Activated T-cell treated with anti-CD3 and anti-CD28 coated beads for 24 hours (primary cell): ENCODE measurements around the gene NAT9.

Experiments used
- DNase-seq: peaks from one replicate; pipeline ENCODE4 v3.0.0-alpha.2; 2020; ENCODE audit warnings: low read depth

Gene NAT9

DNA sequence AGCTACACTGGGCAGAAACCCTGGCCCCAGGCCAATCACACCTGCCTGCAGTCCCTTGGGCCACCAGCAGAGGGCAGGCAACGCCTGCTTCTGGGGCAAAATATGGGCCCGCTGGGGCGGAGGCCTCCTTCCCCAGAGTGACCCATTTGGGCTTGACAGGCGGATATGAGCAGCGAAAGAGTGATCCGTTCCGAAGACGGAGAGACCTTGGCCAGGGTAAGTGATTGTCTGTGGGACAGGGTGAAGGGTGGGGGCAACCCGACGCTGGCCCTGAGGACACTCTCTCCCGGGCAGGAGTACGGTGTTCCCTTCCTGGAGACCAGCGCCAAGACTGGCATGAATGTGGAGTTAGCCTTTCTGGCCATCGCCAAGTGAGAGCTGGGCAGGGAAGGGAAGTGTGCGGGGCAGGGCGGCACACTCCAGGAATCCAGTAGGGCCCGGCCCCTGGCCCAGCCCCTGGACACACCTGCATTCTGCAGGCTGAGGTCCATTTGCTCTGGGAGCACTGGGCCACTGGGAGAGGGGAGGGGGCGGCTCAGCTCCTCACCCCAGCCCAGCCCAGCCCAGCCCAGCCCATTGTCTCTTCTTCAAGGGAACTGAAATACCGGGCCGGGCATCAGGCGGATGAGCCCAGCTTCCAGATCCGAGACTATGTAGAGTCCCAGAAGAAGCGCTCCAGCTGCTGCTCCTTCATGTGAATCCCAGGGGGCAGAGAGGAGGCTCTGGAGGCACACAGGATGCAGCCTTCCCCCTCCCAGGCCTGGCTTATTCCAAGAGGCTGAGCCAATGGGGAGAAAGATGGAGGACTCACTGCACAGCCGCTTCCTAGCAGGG lies 31.2 kb downstream of the NAT9 start:
- DNase-seq, result peak; percentile 81

DNA sequence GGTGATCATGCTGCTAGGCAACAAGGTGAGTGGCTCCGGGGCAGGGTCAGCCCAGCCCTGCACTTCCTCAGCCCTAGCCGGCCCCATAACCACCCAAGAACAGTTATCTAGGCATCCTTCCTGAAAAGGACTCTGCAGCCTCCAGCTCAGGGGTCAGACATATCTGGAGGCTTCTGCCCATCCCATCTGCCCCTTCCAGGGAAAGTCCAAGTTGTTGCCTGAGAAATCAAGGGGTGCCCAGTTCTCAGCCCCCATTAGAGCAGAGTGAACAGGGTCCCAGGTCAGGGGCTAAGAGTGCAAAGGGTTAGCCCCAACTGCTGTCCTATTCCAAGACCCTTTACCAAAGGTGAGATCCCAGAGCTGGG lies 31.8 kb downstream of the NAT9 start:
- DNase-seq, result no peak

DNA sequence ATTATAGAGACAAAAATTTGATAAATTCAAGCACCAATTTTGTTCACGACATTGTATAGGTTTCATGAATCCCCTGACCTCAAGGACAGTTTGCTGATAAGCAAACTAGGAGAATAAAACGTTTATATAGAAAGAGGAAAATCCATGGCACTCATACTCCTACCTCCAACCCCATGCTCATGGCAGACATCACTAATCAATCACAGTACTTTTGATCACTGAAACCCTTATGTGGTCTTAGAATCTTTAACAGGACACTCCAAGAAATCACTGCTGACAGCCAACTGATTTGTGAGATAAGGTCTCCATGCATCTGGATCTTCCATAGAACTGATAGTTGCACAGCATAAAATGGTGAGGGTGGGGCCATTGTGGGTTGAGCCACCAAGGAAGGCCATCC lies 32.4 kb downstream of the NAT9 start:
- no peak for DNase-seq

DNA sequence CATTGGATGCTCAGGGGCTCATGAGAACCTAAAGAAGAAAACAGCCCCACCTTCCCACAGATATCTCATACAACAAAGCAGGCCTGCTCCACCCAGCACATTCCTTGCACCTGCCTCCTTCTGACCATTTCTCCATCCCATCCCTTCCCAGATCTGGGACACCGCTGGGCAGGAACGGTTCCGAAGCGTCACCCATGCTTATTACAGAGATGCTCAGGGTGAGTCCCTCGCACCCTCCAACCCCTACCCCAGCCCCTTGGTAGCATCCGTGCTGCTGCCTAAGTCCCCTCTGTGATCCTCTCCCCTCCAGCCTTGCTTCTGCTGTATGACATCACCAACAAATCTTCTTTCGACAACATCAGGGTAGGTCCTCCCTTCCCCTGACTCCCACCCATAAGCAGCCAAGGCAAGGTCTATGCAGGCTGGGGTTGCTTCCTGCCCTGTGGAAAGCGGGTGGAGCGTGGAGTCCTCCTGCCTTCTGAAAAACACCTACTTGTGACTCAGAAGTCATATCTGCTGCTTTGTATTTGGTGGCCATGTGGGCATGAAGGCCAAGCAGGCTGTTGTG lies 33.1 kb downstream of the NAT9 start:
- no peak for DNase-seq

DNA sequence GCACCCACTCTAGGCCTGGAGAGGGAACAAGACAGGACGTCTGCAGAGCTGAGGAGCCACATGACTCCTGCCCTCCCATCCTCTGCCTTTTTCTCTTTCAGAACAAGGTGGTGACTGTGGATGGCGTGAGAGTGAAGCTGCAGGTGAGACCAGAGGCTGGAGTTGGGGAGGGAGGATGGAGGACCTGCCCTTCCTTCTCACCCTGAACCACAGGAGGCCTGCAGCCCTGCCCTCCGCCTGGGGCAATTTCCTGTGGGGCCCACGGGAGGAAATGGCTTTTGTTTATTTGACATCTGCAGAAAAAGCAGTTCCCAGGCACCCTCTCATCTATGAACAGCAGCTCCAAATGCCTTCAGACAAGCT lies 34.0 kb downstream of the NAT9 start:
- DNase-seq, result no peak

DNA sequence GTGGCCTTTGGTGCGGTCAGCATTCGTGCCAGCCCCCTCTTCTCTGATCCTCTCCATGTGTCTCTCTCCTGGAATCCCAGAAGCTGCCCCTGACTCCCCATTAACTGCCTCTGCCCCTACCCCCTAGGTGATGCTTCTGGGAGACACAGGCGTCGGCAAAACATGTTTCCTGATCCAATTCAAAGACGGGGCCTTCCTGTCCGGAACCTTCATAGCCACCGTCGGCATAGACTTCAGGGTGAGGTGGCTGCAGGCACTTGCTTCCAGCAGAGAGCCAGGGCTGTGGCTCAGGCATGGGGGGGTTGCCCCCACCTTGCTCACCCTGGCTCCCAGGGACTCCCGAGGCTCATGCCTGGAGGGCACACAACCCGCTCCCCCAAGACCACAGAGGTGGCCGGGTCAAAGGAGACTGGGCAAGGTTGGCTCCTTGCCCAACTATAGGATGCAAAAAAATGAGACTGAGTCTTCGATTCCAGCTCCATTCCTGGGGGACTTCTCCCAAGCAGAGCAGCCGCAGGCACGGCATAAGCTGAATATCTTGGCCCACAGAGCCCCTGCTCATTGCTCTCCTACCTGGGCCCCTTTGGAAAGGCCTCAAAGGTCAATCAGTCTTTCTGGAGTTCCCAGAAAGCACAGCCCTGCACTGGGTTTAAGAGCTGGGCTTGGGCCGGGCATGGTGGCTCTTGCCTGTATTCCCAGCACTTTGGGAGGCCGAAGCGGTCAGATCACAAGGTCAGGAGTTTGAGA lies 35.3 kb downstream of the NAT9 start:
- no peak for DNase-seq

DNA sequence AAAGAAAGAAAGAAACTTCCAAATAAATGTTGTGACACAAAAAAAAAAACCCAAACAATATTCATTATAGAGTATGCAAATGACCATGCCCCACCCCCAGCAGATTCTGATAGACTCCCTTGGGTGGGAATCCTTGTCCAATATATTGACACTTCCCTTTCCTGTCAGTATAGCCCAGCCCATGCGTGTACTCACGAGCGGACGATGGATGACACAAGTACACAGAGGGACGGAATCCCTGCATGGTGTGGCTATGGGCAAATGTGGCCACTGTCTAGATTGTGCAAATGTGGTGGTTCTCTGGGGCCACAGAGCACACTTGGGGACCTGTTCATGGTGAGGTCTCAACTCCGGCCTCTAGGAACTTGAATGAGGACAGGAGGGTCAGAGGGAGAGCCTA lies 36.0 kb downstream of the NAT9 start:
- DNase-seq, result no peak

DNA sequence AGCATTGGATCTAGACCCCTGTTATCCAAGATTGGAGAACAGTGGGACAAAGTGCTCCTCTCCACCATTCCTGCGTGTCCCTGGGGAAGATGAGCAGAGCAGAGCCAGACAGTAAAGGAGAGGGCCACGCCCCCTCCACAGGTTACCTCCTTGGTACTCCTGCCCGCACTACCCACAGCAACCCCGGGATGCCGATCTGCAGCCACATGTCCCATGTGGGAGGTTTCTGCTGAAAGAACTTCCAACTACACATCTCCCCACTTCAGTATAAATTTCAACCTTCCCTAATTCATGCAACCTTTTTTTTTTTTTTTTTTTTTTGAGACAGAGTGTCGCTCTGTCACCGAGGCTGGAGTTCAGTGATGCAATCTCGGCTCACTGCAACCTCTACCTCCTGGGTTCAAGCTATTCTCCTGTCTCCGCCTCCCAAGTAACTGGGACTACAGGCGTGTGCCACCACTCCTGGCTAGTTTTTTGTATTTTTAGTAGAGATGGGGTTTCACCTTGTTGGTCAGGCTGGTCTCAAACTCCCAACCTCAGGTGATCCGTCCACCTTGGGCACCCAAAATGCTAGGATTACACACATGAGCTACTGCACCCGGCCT lies 36.8 kb downstream of the NAT9 start:
- DNase-seq, result no peak

DNA sequence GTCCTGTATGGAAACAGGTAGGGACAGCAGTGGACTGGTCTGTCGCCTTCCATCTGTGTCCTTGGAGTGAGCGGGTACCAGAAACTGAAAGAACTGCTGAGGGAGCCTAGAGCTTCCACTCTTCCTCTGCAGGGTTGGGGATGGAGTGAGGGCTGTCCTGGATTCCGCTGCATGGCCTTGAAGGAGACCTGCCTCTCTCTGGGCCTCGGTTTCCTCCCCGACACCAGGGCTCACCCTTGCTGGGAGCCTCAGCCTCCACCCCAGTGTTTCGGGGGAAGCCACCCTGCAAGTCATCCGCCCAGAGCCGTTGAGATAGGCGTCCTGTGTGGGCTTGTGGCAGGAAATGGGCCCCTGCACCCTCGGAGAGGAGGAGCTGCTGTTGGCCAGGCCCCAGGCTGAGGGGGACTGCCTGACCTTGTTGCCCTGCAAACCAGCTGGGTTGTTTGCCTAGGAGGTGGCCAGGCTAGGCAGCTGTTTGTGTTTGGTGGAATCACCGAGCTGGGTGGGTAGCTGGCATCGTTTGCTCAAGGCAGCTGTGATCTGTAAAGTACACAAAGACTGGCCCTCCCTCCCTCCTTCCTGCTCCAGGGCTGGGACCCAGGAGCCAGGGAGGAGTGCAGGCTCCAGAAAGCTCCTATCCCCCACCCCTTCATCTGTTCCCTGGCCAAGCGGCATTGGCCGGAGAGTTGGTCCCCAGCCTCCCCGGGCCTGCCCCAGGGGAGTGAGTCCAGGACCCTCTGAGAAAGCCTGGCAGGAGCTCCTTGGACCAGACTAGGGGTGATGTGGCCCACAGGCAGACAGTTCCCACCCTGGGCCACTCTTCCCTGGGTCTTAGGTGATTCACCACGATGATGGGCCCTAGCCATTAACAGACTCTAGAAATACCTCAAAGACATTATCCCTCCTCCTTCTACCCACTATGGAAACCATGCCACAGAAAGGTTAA lies 37.8 kb downstream of the NAT9 start:
- DNase-seq, result peak; percentile 60

DNA sequence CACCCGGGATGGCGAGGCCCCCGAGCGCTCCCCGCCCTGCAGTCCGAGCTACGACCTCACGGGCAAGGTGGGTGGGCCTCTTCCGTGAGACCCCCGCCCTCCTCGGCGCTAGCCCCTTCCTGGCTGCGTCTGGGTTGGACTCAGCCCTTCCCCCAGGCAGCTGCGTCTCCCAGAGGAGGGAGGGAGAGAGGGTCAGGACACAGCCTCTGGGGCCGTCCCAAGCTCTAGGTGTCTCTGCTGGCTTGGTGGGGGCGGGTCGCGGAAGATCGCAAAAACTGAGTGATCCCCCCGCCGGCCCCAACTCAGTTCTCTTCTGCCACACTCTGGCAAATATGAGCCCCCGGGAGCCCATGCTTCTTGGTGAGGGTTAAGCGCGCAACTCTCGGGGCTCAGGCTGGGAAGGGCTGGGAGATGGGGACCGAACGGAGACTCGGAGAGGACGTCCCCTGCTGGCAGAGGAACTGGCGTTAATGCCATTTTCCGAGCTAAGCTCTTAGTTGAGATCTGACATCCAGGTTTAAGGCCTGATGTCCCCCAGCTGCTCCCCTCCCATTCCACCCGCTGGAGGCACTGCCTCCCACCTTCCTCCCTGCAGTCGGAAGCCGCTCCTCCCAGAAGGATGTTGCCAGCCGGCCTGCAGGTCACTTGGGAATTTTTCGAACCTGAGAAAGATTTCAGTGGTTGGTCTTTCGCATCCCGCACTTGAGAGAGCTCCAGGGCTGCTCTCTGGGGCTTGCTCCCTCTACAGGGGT lies 38.7 kb downstream of the NAT9 start:
- no peak for DNase-seq

DNA sequence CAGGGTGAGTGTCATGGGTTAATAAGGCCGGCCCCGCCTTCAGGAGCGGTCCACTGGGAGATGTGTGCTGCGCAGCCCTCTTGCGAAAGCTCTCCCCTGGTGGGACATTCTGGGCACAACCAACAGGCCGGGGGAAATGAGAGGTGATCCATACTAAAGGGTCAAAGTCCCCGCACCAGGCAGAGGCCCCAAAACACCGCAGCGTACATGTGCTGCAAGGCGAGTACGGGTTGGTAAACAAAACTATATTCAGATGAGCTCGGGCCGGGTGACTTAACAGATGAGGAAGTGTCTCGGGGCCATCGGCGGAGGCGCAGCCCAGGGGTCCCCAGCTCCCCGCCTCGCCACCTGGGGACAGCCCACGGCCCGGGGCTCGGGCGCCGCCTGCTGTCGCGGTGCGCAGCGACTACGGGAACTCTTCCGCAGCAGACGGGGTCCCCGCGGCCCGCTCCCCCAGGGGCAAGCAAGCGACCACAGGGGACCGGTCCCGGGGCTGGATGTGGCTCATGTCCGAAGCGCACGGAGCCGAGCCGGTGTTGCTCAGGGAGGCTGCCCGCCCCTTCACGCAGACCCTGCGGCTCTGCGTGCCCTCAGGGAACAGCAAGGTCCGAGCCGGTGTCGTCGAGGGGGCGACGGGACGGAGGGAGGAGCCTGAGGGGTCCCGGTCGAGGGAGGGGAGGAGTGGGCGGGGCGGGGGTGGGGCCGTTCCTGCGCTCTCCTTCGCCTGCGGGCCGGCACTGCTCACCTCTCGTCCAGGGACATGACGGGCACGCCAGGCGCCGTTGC lies 39.4 kb downstream of the NAT9 start, which contains the start of gene RAB37:
Gene RAB37 (plus strand): TSS at position 744 of the 786 bp plus-strand sequence. CDS start 17 bp downstream, at position 761.
- no peak for DNase-seq

DNA sequence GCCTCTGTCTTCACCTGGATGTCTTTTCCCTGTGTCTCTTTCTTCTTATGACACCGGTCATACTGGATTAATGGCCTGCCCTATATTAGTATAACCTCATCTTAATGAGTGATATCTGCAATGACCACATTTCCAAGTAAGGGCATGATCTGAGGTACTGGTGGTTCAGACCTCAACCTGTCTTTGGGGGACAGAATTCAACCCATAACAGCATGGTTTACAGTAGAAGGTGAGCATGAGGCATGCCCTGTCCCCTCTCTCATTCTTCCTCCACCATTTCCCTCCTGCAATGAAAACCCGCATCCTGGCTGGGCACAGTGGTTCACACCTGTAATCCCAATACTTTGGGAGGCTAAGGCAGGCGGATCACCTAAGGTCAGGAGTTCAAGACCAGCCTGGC lies 41.9 kb downstream of the NAT9 start:
- DNase-seq, result no peak

DNA sequence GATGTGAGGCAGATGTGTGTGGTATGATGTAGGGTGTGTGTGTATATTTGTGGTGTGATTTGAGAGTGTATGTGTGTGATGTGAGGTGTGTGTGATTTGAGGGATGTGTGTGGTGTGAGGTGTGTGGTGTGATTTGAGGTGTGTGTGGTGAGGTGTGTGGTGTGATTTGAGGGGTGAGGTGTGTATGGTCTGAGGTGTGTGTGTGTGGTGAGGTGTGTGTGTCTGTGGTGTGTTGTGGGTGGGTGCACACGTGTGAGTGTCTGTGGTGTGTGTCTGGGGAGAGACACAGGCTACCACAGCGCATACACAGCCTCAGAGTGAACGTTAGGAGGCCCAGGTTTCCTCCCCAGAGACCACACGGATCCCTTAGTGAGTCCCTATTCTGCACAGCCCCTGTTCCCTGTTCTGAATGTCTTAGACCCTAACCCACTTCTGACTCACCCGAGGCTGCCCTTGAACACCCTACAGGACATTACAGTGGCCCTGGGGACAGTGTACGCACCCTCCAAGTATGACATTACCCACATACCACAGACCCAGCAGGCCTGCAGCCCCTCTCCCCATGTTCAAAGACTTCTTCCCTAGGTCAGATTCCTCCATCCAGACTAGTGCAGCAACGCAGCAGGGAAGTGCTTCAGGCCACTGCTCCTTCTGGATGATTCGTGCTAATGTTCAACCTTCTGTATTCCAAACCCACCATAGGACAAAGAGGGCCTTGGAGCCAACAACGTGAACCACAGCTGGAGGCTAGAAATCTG lies 42.6 kb downstream of the NAT9 start:
- DNase-seq, result no peak

DNA sequence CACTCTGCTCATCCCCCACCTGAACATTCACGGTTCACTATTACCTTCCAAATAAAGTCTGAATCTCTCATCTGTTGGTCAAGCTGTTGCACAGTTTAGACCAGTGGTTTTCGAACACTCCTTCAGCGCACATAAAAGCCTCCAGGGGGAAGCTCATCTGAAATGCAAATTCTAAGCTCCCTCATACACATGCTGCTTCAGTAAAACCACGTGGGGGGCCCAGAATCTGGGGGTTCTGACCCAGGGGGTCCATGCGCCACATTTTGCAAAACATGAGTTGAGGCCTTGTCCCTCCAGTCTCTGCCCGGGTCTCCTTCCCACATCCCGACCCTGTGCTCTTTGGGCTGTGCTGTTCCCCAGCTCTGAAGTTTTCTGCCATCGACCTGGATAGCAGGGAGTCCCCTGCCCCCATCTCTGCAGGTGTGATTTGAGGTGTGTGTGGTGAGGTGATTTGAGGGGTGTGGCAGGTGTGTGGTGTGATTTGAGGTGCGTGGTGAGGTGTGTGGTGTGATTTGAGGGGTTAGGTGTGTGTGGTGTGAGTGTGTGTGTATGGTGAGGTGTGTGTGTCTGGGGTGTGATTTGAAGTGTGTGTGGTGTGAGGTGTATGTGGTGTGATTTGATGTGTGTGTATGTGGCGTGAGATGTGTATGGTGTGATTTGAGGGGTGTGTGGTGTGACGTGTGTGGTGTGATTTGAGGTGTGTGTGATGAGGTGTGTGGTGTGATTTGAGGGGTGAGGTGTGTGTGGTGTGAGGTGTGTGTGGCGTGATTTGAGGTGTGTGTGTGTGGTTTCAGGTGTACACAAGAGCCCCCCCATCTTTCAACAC lies 43.9 kb downstream of the NAT9 start:
- no peak for DNase-seq

DNA sequence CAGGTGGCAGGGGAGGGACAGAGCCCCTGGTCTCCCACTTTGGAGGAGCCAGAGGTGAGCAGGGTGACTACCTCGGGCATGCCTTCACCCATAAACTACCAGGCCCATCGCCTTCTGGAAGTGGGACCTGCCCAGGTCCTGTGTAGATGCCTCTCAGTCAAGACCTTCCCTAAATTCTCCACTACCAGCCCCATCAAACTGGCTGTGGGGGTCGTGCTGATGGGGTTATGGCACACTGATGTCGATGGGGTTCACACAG lies 44.9 kb downstream of the NAT9 start:
- no peak for DNase-seq

DNA sequence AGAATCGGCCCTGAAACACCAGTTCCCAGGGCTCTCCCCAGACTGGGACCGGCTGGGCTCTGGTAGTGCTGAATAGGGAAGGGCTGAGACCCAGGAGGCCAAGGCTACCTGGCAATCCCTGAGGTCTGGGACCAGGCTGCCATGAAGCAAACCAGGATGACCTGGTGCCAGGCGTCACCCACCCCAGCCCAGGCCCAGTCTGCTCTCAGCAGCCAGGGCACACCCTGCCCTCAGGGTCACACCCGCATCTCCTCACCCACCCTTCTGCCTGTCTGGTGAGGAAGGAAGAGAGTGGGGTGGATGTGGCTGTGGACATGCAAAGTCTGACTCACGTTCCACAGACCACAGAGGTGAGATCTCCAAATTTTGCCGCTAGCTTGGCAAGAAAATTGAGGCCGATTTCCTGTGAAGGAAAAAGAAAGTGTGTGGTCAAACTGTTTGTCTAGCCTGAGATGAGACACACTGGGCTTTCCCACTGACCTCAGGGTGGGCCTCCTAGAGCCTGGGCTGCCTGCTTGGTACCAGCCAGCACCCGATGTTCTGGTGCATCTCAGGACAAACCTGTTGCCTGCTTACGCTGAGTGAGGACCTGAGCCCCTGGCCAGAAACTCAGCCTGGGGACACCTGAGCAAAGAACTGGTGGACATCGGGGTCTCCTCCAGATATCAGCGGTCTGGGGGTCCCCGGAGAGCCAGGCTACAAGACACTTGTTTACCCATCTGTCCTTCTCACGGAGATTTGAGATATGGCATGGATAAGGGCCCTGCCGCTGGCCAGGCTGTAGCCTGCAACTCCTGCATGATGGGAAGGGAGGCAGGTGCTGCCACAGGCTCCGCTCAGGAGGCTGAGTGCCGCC lies 45.4 kb downstream of the NAT9 start:
- no peak for DNase-seq

DNA sequence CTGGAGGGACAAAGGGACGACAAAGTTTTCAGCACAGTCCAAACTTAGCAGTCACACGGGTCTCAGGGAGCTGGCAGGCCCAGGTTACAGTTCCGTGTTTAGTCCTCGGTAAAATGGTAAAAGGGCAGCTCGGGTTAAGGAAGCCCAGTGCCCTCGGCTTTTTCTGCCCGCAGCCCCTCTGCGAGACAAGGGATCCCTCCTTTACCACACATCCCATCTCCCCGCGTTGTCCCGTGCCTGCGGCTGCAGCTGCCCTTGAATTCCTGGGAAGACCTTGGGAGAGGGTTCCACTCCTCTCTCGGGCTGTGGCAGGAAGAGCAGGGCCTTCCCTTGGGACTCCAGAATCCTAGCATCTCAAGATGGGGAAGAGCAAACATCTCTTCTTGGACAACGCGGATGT lies 46.3 kb downstream of the NAT9 start:
- DNase-seq, result no peak

DNA sequence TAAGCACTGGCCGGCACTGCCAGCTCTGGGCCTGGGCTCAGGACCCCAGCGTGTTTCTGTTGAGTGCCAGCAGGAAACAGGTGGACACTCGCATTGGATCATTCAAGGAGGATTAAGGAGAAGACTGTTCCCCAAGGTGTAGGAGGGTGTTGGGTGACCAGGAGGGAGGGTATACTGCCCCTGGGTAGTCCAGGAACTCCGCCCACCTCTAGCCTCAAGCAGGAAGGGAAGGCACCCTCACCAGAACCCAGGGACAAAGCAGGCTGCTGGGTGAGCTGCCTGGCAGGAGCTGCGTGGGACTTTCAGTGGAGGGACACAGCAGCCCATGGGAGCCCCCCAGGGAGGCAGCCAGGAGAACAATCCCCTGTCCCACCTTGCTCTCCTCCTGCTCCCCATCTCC lies 46.8 kb downstream of the NAT9 start:
- DNase-seq, result no peak
